ENCODE results near the gene GMDS. TPM values are rescaled to one million over a fixed set of nuclear protein-coding genes. Genes with fewer than 3 reads are reported as not detected.

GMDS gene
- total RNA-seq, 1 donor = 23.2 TPM

- H3K79me2 ChIP-seq (ENCODE audit: insufficient read depth, low read length) = no peaks in the 10 kb centered on the region
- TF ChIP-seq, protein P1, sequence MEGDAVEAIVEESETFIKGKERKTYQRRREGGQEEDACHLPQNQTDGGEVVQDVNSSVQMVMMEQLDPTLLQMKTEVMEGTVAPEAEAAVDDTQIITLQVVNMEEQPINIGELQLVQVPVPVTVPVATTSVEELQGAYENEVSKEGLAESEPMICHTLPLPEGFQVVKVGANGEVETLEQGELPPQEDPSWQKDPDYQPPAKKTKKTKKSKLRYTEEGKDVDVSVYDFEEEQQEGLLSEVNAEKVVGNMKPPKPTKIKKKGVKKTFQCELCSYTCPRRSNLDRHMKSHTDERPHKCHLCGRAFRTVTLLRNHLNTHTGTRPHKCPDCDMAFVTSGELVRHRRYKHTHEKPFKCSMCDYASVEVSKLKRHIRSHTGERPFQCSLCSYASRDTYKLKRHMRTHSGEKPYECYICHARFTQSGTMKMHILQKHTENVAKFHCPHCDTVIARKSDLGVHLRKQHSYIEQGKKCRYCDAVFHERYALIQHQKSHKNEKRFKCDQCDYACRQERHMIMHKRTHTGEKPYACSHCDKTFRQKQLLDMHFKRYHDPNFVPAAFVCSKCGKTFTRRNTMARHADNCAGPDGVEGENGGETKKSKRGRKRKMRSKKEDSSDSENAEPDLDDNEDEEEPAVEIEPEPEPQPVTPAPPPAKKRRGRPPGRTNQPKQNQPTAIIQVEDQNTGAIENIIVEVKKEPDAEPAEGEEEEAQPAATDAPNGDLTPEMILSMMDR (IDR thresholded peaks at IDR 0.05; ENCODE audit: extremely low read depth, low read depth, low read length) = no peak
- no peak overlapping the region for H3K4me2 ChIP-seq (ENCODE audit: insufficient read depth, low read length)
- DNase-seq (ENCODE audit: insufficient read length, low spot score, missing footprints) = no peak
- H3K36me3 ChIP-seq (ENCODE audit: insufficient read depth, low read length) = peaks cover 4% of the 10 kb centered on the region
- H4K20me1 ChIP-seq (ENCODE audit: insufficient read depth, low read length) = no peaks in the 10 kb centered on the region
- no peaks in the 10 kb centered on the region for H3K27me3 ChIP-seq (ENCODE audit: insufficient read depth, low read length)
- H3K4me1 ChIP-seq (ENCODE audit: insufficient read depth, low read length) = no peaks in the 10 kb centered on the region
- no peak overlapping the region for H3K27ac ChIP-seq (ENCODE audit: low read depth, low read length)
- no peak overlapping the region for H2AFZ ChIP-seq (ENCODE audit: low read length)
- H3K4me3 ChIP-seq (ENCODE audit: insufficient read depth, low read length) = no peak overlapping the region
- no peaks in the 10 kb centered on the region for H3K9me3 ChIP-seq (ENCODE audit: low read depth, low read length)
These were observed 12.7 kb upstream of the GMDS start for GRCh38 chr6:2258112-2258511.

- Histone ChIP-seq H3K27ac (ENCODE audit: low read depth, low read length) (no peak overlapping the region), H3K4me2 (ENCODE audit: insufficient read depth, low read length) (no peak overlapping the region), H3K36me3 (ENCODE audit: insufficient read depth, low read length) (peaks cover 4% of the 10 kb centered on the region), H3K4me3 (ENCODE audit: insufficient read depth, low read length) (no peak overlapping the region), H3K4me1 (ENCODE audit: insufficient read depth, low read length) (no peaks in the 10 kb centered on the region), H4K20me1 (ENCODE audit: insufficient read depth, low read length) (no peaks in the 10 kb centered on the region), H3K9me3 (ENCODE audit: low read depth, low read length) (no peaks in the 10 kb centered on the region), H2AFZ (ENCODE audit: low read length) (no peak overlapping the region), H3K79me2 (ENCODE audit: insufficient read depth, low read length) (no peaks in the 10 kb centered on the region), H3K27me3 (ENCODE audit: insufficient read depth, low read length) (no peaks in the 10 kb centered on the region)
- no peak for DNase-seq (ENCODE audit: insufficient read length, low spot score, missing footprints)
- TF ChIP-seq, protein P1 (IDR thresholded peaks at IDR 0.05; ENCODE audit: extremely low read depth, low read depth, low read length) = no peak
These were observed 12.0 kb upstream of the GMDS start for GRCh38 chr6:2257363-2257762.

DNA sequence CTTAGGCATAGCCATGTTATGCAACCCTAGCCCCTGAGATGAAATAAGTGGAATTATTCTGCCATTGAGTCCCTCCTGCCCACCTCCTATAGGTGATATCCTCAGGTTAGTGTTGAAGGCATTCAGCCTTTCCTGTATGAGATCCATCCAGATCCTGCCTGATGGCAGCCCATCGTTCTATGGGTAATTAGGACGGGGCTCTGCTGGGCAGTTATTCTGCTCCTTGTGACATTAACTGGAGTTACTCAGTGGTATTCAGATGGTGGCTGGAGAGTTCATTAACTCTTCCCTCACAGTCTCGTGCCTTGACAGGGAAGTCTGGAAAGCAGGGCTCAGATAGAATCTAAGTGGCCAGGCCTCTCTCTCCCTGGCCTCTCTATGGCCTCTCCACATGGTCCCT lies 9.3 kb upstream of the GMDS start:
- no peaks in the 10 kb centered on the region for H3K79me2 ChIP-seq (ENCODE audit: insufficient read depth, low read length)
- H3K4me3 ChIP-seq (ENCODE audit: insufficient read depth, low read length) = no peak overlapping the region
- DNase-seq (ENCODE audit: insufficient read length, low spot score, missing footprints) = no peak
- no peak overlapping the region for H2AFZ ChIP-seq (ENCODE audit: low read length)
- H4K20me1 ChIP-seq (ENCODE audit: insufficient read depth, low read length) = no peaks in the 10 kb centered on the region
- TF ChIP-seq, protein P1 (IDR thresholded peaks at IDR 0.05; ENCODE audit: extremely low read depth, low read depth, low read length) = no peak
- no peak overlapping the region for H3K27ac ChIP-seq (ENCODE audit: low read depth, low read length)
- H3K36me3 ChIP-seq (ENCODE audit: insufficient read depth, low read length) = peaks cover 4% of the 10 kb centered on the region
- no peaks in the 10 kb centered on the region for H3K9me3 ChIP-seq (ENCODE audit: low read depth, low read length)
- H3K4me2 ChIP-seq (ENCODE audit: insufficient read depth, low read length) = no peak overlapping the region
- H3K27me3 ChIP-seq (ENCODE audit: insufficient read depth, low read length) = no peaks in the 10 kb centered on the region
- H3K4me1 ChIP-seq (ENCODE audit: insufficient read depth, low read length) = no peaks in the 10 kb centered on the region

- H4K20me1 ChIP-seq (ENCODE audit: insufficient read depth, low read length) = no peaks in the 10 kb centered on the region
- no peak overlapping the region for H3K27ac ChIP-seq (ENCODE audit: low read depth, low read length)
- no peaks in the 10 kb centered on the region for H3K9me3 ChIP-seq (ENCODE audit: low read depth, low read length)
- H2AFZ ChIP-seq (ENCODE audit: low read length) = no peak overlapping the region
- H3K36me3 ChIP-seq (ENCODE audit: insufficient read depth, low read length) = peaks cover 6% of the 10 kb centered on the region
- H3K27me3 ChIP-seq (ENCODE audit: insufficient read depth, low read length) = no peaks in the 10 kb centered on the region
- H3K4me3 ChIP-seq (ENCODE audit: insufficient read depth, low read length) = no peak overlapping the region
- DNase-seq (ENCODE audit: insufficient read length, low spot score, missing footprints) = no peak
- H3K79me2 ChIP-seq (ENCODE audit: insufficient read depth, low read length) = peaks cover 21% of the 10 kb centered on the region
- no peak overlapping the region for H3K4me2 ChIP-seq (ENCODE audit: insufficient read depth, low read length)
- peaks cover 11% of the 10 kb centered on the region for H3K4me1 ChIP-seq (ENCODE audit: insufficient read depth, low read length)
- TF ChIP-seq, protein P1 (IDR thresholded peaks at IDR 0.05; ENCODE audit: extremely low read depth, low read depth, low read length) = no peak
These were observed 3.7 kb upstream of the GMDS start for GRCh38 chr6:2249126-2249525.
